ENCODE measurements around the gene ACAA2.

GRCh38 chr18:49848115-49848514 is 34.8 kb upstream of the ACAA2 start:
- TF ChIP-seq CTCF (IDR thresholded peaks at IDR 0.05; ENCODE audit: low read depth, low read length, missing input control) = no peak
- no peak for TF ChIP-seq YY1 (IDR thresholded peaks at IDR 0.05)
- no peak for TF ChIP-seq RAD21 (IDR thresholded peaks at IDR 0.05)
- TF ChIP-seq REST (IDR thresholded peaks at IDR 0.05) = no peak
- TF ChIP-seq TAF1 (conservative IDR thresholded peaks at IDR 0.05) = no peak
- no peak for TF ChIP-seq RXRA (IDR thresholded peaks at IDR 0.05)
- TF ChIP-seq, protein P1, sequence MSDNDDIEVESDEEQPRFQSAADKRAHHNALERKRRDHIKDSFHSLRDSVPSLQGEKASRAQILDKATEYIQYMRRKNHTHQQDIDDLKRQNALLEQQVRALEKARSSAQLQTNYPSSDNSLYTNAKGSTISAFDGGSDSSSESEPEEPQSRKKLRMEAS (IDR thresholded peaks at IDR 0.05) = no peak
- no peak for TF ChIP-seq FOXA1 (IDR thresholded peaks at IDR 0.05)
- no peak for TF ChIP-seq EGR1 (IDR thresholded peaks at IDR 0.05; ENCODE audit: low read depth in 2 of 2)
- TF ChIP-seq GABPA (IDR thresholded peaks at IDR 0.05 in 1 of 2, conservative IDR thresholded peaks at IDR 0.05 in 1 of 2) = no peak
